ENCODE data around the gene SEC24D. TPM values are rescaled to one million over a fixed set of nuclear protein-coding genes. Genes with fewer than 3 reads are reported as not detected.
A peak's percentile ranks its signal among the peaks of the same experiment; 100 is the strongest.

SEC24D gene
- total RNA-seq, 1 donor, result 134 TPM

DNA sequence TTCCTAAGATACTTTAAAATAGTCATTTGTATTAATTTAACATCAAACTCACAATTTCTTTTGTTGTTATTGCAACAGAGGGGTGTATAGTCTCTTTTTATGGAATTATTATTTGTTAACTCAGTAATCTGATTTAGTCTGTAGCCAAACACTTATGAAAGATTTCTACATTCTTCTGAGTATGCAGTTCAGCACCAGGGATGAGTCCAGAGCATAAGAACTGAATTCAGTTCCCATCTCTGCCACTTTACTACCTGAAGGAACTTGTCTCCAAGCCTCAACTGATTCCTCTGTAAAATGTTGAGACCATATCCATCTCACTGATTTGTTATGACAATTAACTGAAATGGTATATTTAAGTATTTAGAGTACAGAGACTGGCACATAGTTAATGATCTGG, 105.2 kb downstream of the SEC24D start:
- TF ChIP-seq, protein P1, sequence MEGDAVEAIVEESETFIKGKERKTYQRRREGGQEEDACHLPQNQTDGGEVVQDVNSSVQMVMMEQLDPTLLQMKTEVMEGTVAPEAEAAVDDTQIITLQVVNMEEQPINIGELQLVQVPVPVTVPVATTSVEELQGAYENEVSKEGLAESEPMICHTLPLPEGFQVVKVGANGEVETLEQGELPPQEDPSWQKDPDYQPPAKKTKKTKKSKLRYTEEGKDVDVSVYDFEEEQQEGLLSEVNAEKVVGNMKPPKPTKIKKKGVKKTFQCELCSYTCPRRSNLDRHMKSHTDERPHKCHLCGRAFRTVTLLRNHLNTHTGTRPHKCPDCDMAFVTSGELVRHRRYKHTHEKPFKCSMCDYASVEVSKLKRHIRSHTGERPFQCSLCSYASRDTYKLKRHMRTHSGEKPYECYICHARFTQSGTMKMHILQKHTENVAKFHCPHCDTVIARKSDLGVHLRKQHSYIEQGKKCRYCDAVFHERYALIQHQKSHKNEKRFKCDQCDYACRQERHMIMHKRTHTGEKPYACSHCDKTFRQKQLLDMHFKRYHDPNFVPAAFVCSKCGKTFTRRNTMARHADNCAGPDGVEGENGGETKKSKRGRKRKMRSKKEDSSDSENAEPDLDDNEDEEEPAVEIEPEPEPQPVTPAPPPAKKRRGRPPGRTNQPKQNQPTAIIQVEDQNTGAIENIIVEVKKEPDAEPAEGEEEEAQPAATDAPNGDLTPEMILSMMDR (IDR thresholded peaks at IDR 0.05; ENCODE audit: insufficient read depth, low read depth, low read length), result no peak
- H3K4me3 ChIP-seq (ENCODE audit: low read depth, low read length), result no peak overlapping the region
- DNase-seq (ENCODE audit: low read depth), result no peak

DNA sequence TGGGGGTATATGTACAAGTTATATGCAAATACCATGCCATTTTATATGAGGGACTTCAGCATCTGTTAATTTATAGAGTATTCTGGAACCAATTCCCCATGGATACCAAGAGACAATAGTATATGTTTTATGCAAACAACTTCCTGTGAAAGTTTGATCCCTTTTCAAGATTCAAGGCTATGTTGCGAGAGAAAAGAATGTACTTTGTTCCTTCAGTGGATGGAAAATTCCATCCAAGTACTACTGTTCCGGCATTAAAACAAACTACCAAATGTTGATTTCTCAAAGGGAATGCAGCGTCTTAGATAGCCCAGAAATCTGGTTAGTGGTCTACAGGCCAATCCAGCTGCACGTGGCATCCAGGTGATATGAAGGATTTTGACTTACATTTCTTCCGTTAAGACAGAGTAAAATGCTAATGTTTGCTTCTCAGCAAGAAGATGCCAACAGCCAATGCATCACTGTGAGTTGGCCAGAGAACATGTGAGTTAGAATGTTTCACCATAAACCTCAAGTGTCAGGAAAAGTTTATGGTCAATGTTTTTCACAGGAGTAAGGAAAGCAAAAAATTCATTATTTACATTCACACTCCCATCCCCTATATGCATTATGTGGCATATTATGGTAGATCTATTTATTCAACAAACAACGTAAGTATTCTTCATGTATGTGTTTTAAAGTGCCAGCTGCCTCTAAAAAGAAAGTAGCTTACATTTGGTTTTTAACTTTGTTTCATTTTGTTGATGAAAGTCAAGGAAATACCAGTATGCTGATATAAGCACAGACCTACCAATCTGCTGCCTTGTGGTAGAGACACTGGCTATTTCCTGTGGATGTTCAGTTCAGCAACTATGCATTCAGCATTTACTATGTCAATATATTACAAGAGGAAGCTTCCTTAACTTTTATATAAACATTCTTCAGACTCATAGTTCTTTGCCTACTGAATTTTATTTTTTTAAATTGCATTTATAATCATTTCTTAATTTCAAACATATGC, 106.3 kb downstream of the SEC24D start:
- DNase-seq (ENCODE audit: low read depth), result peak; percentile 77
- TF ChIP-seq, protein P1 (IDR thresholded peaks at IDR 0.05; ENCODE audit: insufficient read depth, low read depth, low read length), result no peak
- no peak overlapping the region for H3K4me3 ChIP-seq (ENCODE audit: low read depth, low read length)

DNA sequence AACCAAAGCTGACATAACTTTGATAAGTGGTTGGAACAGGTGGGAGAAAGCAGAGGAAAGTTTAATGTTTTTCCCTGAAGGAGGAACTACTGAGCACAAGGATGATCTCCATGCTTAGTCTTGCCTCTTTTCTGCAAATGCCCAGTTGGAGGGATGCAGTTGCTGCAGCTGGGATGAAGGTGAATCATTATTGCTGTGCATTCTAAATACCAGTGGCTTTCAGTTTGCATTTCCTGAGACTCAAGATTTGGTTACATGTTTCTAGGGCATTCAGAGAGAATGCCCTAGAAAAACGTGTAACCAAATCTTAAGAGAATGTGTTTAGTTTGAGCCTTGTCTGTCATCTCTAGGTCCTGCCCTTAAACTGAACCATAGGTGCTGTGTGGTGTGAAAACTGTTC, 108.6 kb downstream of the SEC24D start:
- TF ChIP-seq, protein P1 (IDR thresholded peaks at IDR 0.05; ENCODE audit: insufficient read depth, low read depth, low read length), result no peak
- DNase-seq (ENCODE audit: low read depth), result no peak
- no peak overlapping the region for H3K4me3 ChIP-seq (ENCODE audit: low read depth, low read length)

DNA sequence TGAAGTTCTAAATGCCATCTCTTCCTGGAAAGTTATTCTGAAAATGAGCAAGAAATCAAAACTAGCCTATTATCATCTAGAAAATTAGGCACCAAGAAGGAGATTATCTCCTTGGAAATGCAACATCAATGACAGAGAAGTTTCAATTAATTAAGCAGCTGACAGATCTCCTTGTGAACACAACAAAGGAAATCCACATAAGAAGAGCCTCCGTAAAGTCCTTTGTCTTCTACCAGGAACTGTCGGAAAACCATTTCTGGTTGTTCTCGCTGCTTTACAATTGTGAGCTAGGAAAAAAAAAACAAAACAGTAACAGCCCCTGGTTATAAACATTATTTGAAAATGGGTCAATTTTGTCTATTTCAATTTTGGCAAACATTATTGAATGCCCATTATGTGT, 112.6 kb downstream of the SEC24D start:
- TF ChIP-seq, protein P1 (IDR thresholded peaks at IDR 0.05; ENCODE audit: insufficient read depth, low read depth, low read length), result no peak
- DNase-seq (ENCODE audit: low read depth), result no peak
- H3K4me3 ChIP-seq (ENCODE audit: low read depth, low read length), result no peak overlapping the region

DNA sequence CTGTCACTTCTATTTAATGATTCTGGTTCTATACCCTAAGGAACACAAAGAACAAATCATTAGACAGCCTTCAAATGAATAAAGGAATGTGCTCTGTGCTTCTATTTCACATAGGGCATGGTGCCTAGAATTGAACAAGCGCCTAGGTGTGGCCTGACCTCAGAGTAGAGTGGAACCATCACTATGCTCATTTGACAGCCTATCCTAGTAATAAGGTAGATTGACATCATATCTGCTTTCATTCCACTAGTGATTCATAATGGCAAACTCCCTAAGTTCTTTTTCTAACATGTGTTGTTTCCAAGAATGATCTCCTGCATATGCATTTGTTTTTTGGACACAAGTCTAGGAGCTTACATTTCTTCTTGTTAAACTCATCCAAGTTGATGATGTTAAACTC, 114.2 kb downstream of the SEC24D start:
- TF ChIP-seq, protein P1 (IDR thresholded peaks at IDR 0.05; ENCODE audit: insufficient read depth, low read depth, low read length), result no peak
- no peak for DNase-seq (ENCODE audit: low read depth)
- no peak overlapping the region for H3K4me3 ChIP-seq (ENCODE audit: low read depth, low read length)

DNA sequence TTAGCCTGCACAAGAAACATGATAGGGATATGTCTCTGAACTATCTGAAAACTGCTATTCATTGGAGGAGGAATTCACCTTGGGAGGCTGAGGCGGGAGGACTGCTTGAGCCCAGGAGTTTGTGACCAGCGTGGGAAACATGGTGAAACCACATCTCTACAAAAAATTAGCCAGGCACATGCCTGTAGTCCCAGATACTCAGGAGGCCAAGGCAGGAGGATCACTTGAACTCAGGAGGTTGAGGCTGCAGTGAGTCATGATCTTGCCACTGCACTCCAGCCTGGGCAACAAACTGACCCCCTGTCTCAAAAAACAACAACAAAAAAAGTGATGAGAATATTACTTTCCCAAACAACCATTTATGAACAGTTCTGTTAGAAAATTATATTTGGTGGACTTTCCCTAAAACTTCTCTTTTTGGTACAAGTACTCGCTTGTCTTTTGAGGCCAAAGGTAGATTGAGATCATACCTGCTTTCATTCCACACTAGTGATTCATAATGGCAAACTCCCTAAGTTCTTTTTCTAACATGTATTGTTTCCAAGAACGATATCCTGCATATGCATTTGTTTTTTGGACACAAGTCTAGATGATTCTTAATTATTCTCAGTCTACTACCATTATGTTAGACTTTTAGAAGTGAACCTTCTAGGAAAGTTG, 117.3 kb downstream of the SEC24D start:
- no peak for DNase-seq (ENCODE audit: low read depth)
- no peak overlapping the region for H3K4me3 ChIP-seq (ENCODE audit: low read depth, low read length)
- TF ChIP-seq, protein P1 (IDR thresholded peaks at IDR 0.05; ENCODE audit: insufficient read depth, low read depth, low read length), result no peak

All from fibroblast of villous mesenchyme (primary cell).